NK-92 treated with Interleukin-12 subunit alpha and Interleukin-12 subunit beta, amount 100 ng/mL, for 24 hours (cell line): ENCODE measurements around the gene CPA4.

Experiments used
- DNase-seq: peaks from one replicate; lab custom pipeline; 2025; lab: John Stamatoyannopoulos, UW

The CPA4 gene

DNA sequence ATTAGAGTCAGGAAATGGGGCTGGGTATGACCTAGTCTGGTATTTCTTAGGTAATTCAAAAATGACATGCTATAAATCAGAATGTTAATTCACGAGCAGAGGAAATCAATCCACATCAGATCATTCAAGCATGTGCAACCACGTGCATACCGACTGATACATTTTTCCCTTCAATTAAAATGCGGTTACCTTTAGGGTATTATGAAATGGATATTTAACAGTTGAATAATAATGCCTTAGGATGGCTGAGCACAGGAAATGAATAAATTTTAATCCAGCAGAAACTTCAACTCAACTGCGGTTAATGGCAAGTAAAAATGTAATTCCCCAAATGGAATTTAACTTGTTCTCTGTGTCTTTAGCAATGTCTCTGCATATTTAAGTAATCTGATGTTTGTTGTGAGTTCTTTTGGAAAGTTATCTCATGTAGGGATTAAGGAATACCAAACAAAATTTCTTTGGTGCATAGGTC, 17.1 kb upstream of the CPA4 start:
- DNase-seq = no peak

DNA sequence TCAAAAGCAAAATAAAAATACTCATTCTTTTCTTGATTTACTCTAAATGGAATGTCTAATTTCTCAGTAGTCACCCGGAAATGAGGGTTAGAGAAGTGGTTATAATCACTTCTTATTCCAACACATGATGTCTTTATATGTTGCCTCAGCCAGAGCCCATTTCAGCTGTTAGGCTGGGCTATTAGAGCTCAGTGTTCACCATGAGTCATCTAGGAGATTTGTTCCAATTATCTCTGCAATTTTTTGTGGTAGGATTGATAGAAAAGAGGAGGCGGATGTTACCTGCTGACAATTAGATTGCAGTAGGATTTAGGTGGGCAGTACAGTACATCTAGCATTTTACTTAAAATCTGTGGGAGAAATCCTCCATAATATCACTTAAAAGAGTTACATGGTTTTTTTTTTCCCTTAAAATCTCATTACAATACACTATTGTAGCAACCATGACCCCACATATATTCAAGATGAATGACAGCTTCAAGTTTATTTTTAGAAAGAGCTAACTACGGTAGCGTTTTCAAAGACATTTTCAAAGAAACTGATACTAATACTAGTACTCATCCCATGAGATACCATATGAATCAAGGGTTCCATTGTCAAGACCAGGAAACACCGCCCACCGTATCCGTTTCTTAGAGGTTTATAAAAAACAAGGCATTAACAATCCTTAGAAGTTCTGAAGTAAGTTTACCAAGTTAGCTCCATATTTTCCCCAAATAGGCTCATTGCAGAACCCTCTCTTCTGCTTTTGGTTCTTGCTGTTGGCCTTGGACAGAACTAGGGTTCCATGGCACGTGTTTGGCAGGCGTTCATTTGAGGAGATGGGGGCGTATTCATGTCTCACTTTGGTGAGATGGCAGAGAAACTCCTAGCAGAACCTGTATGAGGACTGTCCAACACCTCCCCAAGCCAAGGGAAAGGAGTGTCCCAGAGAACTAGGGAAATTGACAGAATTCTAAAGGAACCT, 15.9 kb upstream of the CPA4 start:
- no peak for DNase-seq

DNA sequence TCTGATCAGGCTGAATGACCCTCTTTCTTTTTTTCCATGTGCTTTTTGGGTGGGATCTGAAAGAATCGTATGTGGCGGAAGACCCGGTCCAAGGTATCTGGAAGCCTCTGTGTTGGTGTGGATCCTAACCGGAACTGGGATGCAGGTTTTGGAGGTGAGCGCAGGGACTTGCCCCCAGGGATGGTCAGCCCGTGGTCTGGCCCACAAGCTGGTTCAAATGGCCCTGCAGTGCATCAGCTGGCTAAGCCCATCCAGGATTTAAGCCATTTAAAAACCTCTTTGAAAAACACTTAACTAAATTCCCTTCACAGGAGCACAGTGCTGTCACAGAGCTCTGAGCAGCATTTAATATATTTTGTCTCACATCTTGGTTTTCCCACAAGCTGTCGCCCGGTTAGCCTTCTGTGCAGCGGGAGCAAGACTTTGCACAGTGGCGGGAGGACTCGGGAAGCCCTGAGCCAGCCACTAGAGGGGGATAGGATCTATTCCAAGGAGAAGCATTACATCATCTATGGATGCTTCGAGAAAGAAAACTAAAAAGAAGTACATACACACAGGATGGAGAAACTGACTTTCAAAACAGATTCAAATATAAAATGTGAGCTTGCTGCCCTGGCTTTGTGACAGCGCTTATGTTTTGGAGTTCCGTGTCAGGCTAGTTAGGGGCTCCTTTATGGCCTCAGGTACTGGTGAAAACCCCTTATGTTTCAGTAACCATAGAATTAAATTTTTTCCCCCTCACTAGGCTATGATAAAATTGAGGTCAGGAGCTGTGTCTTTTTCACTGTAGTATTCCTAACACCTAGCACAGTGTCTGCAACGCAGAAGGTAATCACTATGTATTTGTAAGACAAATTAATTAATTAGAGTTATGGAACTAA, 15.0 kb upstream of the CPA4 start:
- DNase-seq = no peak

DNA sequence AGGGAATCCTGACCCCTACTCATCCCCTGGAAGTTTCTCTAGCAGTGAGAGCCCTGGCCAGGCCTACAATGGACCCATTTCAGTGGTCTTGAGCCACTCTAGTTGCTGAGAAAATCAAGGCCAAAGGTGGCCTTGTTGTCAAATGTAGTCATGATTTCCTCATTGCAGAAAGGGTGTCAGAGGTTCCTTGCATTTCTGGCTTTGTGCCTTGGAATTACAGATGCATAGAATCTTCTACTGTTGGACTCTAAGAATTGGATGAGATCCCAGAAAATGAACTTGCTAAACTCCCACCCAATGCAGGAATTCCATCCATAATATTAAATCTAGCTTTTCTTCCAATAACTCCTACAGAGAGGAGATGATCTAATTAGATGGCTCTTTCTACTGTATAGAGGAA, 14.1 kb upstream of the CPA4 start:
- DNase-seq = no peak

DNA sequence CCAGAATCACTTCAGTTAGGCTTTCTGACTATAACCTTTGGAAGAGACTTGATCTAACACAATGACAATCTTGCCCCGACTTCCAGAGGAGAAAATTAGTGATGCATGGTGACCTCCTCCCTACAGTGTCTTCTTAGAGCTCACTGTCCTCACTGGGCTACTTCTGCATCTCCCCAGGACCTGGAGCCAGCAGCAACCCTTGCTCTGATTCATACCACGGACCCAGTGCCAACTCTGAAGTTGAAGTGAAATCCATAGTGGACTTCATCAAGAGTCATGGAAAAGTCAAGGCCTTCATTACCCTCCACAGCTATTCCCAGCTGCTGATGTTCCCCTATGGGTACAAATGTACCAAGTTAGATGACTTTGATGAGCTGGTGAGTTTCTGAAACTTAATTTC, 13.7 kb upstream of the CPA4 start:
- no peak for DNase-seq

DNA sequence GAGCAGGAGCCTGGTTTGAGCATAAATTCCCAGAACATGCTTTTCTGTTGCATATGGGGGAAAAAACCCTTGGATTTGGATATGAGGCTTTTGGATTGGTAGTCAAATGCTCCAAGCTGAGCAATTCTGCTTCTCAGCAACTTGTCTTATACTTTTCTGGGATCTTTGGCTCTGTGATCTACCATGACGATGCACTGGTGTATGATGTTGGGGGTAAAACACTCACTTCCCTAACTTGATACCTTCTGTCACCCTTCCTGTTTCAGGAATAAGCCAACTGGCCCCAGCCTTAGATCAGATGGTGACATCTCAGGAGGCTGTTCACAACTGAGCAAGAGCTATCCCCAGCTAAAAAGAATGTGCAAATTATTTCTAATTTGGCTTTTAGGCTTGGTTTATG, 13.1 kb upstream of the CPA4 start:
- no peak for DNase-seq

DNA sequence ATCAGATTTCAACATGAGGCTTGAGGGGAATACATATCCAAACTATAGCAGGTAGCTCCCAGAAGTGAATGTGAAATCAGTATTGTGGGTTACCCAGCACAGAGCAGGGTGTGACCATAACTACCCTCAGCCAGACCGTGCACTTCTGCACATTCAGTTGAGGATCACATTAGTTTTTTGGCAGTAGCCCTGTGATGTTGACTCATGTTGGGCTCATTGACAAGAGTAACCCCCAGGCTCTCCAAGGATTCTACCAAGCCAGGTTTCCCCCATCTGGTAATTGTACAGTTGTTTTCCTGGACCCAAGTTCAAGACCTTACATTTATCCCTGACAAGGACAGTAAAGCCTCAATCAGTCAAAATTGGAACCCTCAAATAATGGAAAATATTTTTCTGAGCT, 11.7 kb upstream of the CPA4 start:
- no peak for DNase-seq

DNA sequence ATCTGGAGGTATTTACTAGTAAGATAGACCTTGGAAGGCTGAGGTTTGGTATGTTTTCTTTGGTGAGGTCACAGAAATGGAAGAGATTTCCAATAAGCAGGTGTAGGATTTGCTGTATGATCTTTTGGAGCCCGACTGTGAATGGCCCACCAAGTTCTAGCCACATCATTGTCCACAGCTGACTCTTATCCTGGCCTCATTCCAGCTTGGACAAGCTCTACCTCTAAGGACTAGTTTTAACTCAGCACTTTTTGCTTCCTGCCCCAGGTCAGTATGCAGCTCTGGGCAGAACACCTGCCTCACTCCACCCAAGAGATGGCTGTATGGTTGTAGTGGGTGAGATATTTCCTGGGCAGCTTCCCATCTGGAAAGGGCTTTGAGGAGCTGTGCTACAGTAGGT, 6.1 kb upstream of the CPA4 start:
- DNase-seq = no peak

DNA sequence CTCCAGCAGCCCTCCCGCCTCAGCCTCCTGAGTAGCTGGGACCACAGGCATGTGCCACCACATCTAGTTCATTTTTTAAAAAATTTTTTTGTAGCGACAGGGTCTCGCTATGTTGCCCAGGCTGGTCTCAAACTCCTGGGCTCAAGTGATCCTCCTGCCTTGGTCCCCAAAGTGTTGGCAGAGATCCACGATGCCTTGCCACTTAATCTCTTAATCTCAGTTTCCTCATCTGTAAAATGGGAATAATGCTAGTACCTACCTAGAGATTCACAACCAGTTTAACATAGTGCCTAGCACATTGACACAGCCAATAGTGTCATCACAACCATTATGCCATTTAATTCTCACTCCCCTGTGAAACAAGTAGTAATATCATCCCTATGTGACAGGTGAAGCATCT, 4.8 kb upstream of the CPA4 start:
- DNase-seq = no peak

DNA sequence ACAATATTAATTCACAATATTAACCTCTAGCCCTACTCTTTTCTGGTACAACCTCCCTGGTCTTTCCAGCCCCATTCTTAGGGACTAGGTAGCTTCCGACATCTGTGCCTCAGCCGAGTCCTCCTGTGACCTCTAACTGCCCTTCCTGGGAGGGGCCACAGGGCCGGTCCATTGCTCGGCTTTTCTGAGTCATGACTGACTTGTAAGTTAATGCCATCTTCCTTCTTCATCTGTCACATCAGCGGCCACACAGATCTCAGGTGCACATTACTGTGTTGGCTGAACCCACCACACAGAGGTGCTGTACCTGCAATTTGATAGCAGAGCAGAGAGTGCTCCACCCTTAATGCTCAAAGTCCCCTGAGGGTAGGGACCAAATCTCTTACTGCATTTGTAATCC, 4.1 kb upstream of the CPA4 start:
- DNase-seq = no peak

DNA sequence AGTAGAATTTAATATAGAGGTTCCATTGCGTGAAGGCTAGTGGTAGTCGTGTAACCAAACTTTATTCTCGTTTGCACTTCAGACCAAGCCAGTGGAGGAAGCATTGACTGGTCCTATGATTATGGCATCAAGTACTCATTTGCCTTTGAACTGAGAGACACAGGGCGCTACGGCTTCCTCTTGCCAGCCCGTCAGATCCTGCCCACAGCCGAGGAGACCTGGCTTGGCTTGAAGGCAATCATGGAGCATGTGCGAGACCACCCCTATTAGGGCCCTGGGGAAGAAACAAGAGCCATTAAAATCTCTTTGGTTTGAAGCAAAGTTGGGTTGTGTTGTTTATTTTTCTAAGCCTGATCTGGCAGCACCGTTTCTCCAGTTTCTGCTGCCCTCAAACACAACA, 3.5 kb upstream of the CPA4 start:
- no peak for DNase-seq

DNA sequence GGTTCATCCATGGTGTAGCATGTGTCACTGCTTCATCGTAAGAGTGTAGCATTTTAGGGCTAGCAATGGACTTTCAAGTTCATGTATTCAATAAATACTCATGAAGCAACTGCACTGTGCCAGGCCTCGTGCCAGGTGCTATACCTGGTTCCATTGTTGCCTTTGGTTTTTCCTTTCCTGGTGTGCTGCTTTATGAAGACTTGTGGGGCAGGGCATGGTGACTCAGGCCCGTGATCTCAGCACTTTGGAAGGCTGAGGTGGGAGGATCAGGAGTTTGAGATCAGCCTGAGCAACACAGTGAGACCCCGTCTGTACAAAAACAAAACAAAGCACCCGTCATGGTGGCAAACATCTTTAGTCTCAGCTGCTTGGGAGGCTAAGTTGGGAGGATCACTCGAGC, 2.2 kb upstream of the CPA4 start:
- DNase-seq = no peak

DNA sequence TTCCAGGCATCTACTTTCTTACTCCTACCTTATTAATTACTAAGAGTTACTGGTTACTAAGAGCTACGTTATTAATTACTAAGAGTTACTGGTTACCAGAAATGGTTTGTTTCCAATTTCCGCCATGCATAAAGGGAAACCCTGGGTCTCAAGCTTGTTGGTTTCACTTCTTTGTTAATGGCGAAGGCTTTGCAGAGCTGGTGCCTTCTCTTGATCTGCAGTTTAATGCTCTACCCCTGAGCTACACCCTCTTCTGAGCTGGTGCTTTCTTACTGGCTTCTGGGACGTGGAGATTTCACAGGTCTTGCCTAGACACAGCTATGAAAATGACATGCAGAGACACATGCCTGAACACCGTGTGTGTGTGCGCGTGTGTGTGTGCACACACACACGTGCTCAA, 560 bp downstream of the CPA4 start:
- DNase-seq = no peak

DNA sequence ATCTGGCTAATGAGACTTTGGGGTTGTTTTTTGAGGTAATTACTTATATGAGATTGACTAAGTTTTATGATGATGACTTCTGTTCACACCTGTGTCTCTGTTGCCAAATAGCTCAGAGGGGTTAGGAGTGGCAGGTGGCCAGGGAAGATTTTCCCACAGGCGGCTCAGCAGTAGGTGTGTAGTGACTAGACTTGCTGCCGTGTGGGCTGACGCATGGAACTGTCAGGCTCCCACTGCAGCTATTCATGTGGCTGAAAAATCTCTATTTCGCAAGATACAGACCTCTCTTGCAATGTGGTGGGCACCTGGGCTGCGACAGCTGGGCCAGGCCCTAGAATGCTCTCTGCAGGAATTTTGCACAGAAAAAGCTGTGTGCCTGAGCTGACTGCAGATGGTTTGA, 1.4 kb downstream of the CPA4 start:
- DNase-seq = no peak

DNA sequence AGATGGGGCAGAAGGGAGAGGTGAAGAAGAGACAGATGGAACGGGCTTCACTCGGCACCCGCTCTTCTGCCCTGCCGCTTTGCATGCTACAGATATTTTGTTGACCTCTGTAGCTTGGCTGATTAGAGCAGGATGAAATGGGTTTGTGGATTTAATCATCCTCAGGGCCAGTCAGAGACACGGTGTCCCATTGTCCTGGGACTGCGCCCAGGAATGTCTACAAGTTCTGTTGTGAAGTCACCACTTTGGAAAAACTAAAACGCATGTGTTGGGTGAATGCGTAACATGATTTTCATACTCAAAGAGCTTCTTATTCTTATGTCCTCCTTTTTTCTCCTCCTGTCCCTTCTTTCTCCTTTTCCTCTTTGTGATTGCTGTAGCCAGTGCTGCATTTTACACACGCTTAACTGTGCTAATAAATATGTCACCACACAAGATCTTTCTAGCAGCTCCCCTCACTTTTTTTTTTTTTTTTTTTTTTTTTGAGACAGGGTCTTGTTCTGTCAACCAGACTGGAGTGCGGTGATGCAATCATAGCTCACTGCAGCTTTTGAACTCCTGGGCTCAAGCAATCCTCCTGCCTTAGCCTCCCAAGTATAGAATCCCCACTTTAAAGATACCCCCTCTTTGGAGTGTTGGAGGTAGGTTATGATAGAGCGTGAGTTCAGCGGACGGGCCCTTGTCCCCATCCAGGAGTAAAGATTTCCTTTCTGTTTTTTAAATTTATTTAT, 3.4 kb downstream of the CPA4 start:
- no peak for DNase-seq

DNA sequence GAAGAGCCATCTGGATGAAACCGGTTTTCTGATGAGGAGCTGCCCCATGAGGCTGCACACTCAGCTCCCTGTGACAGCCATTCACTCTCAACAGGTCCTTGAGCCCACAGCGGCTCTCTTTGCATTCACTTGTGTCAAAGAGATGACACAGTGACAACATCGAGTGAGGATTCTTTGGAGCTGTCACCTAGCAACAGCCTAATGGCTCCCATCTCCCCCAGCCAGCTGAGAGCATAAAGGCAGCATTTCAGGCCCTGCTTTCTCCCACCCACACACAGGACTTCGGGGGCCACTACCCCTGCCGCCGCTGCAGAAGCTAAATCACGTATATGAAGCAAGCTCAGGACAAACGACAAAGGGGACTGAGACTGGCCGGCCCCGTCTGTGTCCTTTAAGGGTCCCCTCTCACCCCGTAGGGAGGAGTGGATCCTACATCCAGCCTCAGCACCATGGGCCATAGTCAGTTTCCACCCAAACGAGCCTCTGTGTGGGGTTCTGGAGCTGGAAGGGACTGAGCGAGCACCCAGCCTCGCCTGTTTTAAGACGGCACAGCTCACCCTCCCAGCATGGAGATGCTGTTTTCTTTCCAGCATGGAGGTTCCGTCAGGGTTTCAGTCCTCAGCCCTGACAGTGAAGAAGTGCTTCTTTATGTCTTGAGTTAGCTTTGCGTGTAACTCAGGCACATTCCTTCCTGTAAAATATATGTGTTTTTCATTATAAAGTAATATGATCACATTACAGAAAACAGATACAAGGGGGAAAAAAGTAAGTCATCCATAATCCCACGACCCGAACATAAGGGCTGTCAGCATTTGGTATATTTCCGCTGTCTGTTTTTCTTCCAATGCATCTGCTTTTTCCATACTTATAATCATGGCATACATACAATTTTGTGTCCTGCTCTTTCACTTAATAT, 4.9 kb downstream of the CPA4 start:
- no peak for DNase-seq

DNA sequence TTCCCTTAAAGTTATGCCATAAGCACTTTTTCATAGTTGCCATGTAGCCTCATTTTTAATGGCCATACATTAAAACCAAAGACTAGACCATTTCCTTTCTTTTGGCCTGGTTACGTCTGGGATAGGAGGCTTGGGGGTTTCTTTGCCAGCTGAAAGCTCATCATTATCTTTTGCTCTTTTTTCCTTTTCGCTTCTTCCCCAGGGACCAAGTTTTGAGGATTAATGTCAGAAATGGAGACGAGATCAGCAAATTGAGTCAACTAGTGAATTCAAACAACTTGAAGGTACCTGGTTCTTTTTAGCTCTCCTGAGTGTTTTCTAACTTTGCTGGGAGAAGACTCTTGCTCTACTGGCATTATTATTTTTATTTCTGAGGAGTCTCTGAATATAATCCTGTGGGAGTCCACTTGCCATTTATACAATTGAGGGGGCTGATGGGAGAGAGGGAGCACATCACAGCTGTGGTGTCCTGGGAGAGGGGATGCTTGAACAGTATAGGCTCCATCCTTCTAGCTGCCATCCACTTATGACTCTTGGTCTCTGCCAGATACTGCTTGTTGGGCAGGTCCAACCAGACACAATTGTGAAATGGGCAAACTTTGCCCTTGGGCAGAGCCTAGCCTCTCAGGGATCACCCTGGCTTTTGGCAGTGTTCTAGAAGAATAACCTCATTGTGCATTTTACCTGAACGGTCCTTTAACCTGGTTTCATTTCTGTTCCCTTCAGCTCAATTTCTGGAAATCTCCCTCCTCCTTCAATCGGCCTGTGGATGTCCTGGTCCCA, 5.8 kb downstream of the CPA4 start:
- no peak for DNase-seq

DNA sequence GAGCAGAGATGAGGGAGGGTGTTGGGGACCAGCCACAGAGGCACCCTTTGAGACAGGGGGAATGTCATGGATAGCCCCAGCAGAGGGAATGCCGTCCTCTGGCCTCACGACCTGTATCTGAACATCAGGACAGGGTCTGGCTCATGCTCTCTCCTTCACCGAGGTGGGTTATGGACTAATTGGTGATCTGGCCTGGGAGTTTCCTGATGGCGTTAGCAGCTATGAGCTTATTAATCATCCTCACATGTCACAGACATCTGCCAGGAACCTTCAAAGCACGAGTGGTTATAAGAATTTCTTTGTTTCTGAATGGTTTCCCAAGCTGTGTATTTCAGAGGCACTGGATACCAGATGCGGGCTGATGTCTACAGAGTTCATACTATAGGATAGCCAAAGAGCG, 6.9 kb downstream of the CPA4 start:
- DNase-seq = no peak

DNA sequence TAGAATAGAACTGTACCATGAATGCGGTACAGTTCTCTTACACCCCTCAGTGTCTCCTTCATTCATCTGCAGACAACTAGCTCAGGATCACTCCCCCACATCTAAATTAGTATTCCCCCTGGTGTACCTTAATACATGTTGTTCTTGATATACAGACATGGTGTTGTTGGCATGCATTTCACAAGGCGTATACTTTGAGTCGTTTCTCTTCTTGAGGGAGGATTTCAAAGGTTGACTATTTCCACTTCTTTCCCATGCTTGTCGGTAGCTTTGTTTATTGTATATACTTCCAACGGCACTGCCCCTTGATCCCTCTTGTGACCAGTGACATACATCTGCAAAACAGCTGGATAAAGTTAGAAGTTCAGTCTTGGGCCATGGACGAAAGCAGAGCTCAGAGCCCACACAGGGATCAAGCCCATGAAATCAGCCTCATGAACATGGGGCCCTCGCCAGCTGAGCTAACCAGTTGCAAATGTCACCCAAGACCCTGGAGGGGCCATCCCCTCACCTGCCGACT, 8.6 kb downstream of the CPA4 start:
- no peak for DNase-seq

DNA sequence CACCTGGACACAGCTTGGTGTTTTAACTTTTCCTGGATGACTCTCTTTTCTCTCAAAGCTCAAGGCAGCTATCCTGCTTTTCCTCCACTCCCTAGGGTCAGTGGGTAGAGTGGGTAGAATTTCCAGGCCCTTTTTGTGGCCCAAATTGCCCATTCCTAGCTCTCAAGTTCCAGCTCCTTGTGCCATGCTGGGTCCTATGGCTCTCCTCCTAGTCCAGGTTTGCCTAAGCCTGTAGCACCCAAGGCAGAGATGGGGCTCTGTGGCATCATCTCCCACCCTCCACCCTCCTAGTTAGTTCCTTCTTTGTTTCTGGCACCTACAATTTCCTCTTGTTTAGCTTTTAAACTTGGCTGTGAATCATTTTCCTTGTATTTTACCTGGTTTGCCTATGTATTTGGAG, 9.7 kb downstream of the CPA4 start:
- no peak for DNase-seq
